ENCODE data around the gene C11orf68. TPM values are rescaled to one million over a fixed set of nuclear protein-coding genes. Genes with fewer than 3 reads are reported as not detected.

C11orf68 gene
- total and polyA plus RNA-seq, 2 of the 8 experiments (the other 6 are each of a cell fraction or from before 2014, with no cell fraction given), result 24.0 to 51.2 TPM

DNA sequence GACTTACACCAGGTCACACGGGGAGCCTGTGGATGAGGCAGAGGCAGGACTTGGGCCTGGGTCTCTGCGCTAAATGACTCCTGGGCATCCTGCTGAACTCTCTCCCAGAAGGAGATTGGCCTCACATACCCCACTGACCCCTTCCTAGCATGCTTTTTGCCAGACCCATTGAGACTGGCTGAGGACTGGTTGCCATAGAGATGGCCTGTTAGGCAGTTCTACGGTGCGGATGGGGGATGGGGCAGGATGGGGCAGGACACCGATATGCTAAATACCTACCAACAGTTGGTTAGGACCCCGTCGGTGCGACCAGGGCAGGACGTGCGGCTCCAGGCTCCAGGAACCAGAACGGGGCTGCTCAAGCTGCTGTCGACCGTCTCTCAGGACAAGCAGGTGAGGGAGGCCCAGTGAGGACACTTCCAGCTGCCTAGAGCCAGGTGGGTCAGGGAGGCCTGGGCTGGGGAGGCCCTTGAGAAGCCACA is 26.6 kb upstream of the C11orf68 start, which contains the start of gene TSGA10IP (continued):
- TF ChIP-seq CHD7 (IDR thresholded peaks at IDR 0.05; ENCODE audit: insufficient replicate concordance, low read length) (no peak), CREB1 (IDR thresholded peaks at IDR 0.05) (peak; percentile 47; the same call in 1 of the 2 replicates), EZH2 (IDR thresholded peaks at IDR 0.05; ENCODE audit: low read depth, low read length, severe bottlenecking) (no peak), NANOG (IDR thresholded peaks at IDR 0.05; ENCODE audit: insufficient read depth, low read depth, low read length, poor library complexity, severe bottlenecking) (peak; percentile 34), TEAD4 (IDR thresholded peaks at IDR 0.05; ENCODE audit: low read depth, low read length) (peak; percentile 45; the same call in 1 of the 2 replicates), JUND (IDR thresholded peaks at IDR 0.05; ENCODE audit: low read length) (no peak), SRF (IDR thresholded peaks at IDR 0.05; ENCODE audit: low read depth, low read length) (no peak), KDM5A (IDR thresholded peaks at IDR 0.05; ENCODE audit: low read length) (no peak), RXRA (IDR thresholded peaks at IDR 0.05; ENCODE audit: insufficient read depth, low read depth, low read length) (no peak), BCL11A (IDR thresholded peaks at IDR 0.05; ENCODE audit: low read depth in 2 of 2, low read length in 2 of 2) (no peak), RBBP5 (IDR thresholded peaks at IDR 0.05; ENCODE audit: borderline replicate concordance, low read depth, low read length) (peak; percentile 93; the same call in 1 of the 2 replicates), TBP (IDR thresholded peaks at IDR 0.05; ENCODE audit: low read depth, low read length) (peak; percentile 68; the same call in 1 of the 2 replicates)
